ENCODE data around the gene GPHA2. TPM values are rescaled to one million over a fixed set of nuclear protein-coding genes. Genes with fewer than 3 reads are reported as not detected.

GPHA2 gene
- not detected in 2 replicates for total RNA-seq

GRCh38 chr11:64935359-64936081 is at the start of gene GPHA2:
GPHA2 (minus strand) TSS chr11:64935893; CDS start chr11:64935460, 433 bp downstream.

GRCh38 chr11:64971421-64972233 is 35.9 kb upstream of the GPHA2 start, which contains the start of gene MAJIN:
MAJIN (minus strand) TSS chr11:64972108; CDS start chr11:64959405, 12,703 bp downstream.

GRCh38 chr11:64923944-64924909 is 11.5 kb downstream of the GPHA2 start, which contains the start of gene PPP2R5B:
PPP2R5B (plus strand) TSS chr11:64924689; CDS start chr11:64925735, 1,046 bp downstream.

GRCh38 chr11:64916775-64917662 is 18.7 kb downstream of the GPHA2 start, which contains the start of gene ATG2A:
ATG2A (minus strand) TSS chr11:64917209; CDS start chr11:64917135, 74 bp downstream.

Other genes starting within 250 kb of the GPHA2 start
- not detected in 2 replicates for gene NRXN2, start 212.7 kb downstream of the GPHA2 start, total RNA-seq
- gene RASGRP2, start 191.8 kb downstream of the GPHA2 start, total RNA-seq: 0.56 and 4.4 TPM in 2 replicates
- 0.52 and 2.8 TPM in 2 replicates for gene PYGM, start 175.9 kb downstream of the GPHA2 start, total RNA-seq
- 100 and 286 TPM in 2 replicates for gene SF1, start 157.4 kb downstream of the GPHA2 start, total RNA-seq
- 24.3 and 24.6 TPM in 2 replicates for gene MAP4K2, start 132.7 kb downstream of the GPHA2 start, total RNA-seq
- 25.5 and 26.2 TPM in 2 replicates for gene MEN1, start 125.3 kb downstream of the GPHA2 start, total RNA-seq
- 0.08 and 0.91 TPM in 2 replicates for gene CDC42BPG, start 91.2 kb downstream of the GPHA2 start, total RNA-seq
- 37.5 and 50.9 TPM in 2 replicates for gene EHD1, start 57.3 kb downstream of the GPHA2 start, total RNA-seq
- 14.5 and 36.2 TPM in 2 replicates for gene ATG2A, start 18.7 kb downstream of the GPHA2 start, total RNA-seq
- 21.0 and 22.8 TPM in 2 replicates for gene PPP2R5B, start 11.2 kb downstream of the GPHA2 start, total RNA-seq
- gene MAJIN, start 36.2 kb upstream of the GPHA2 start, total RNA-seq: not detected in 2 replicates
- gene BATF2, start 61.1 kb upstream of the GPHA2 start, total RNA-seq: 1.8 and 3.2 TPM in 2 replicates
- 187 and 226 TPM in 2 replicates for gene ARL2, start 78.3 kb upstream of the GPHA2 start, total RNA-seq
- 13.4 and 15.6 TPM in 2 replicates for gene SNX15, start 91.5 kb upstream of the GPHA2 start, total RNA-seq
- 6.7 and 16.2 TPM in 2 replicates for gene SAC3D1, start 105.3 kb upstream of the GPHA2 start, total RNA-seq
- 38.9 and 41.3 TPM in 2 replicates for gene NAALADL1, start 122.7 kb upstream of the GPHA2 start, total RNA-seq
- 6.1 and 17.3 TPM in 2 replicates for gene CDCA5, start 148.1 kb upstream of the GPHA2 start, total RNA-seq
- 51.3 and 69.4 TPM in 2 replicates for gene ZFPL1, start 148.3 kb upstream of the GPHA2 start, total RNA-seq
- 155 and 557 TPM in 2 replicates for gene VPS51, start 160.3 kb upstream of the GPHA2 start, total RNA-seq
- 16.8 and 32.3 TPM in 2 replicates for gene TM7SF2, start 176.0 kb upstream of the GPHA2 start, total RNA-seq
- 22.7 and 23.7 TPM in 2 replicates for gene ZNHIT2, start 181.8 kb upstream of the GPHA2 start, total RNA-seq
- gene FAU, start 186.2 kb upstream of the GPHA2 start, total RNA-seq: 511 and 807 TPM in 2 replicates
- gene MRPL49, start 186.4 kb upstream of the GPHA2 start, total RNA-seq: 55.3 and 71.5 TPM in 2 replicates
- 20.6 and 34.6 TPM in 2 replicates for gene SYVN1, start 198.6 kb upstream of the GPHA2 start, total RNA-seq
- gene SPDYC, start 234.3 kb upstream of the GPHA2 start, total RNA-seq: not detected in 2 replicates
- 168 and 220 TPM in 2 replicates for gene CAPN1, start 246.0 kb upstream of the GPHA2 start, total RNA-seq